Omental fat pad (tissue), 4 donors: ENCODE measurements around the gene SBK3. TPM values are rescaled to one million over a fixed set of nuclear protein-coding genes. Genes with fewer than 3 reads are reported as not detected.
"Not testable (repeated sequence)": the region's sequence is repeated elsewhere in the genome, so short reads cannot be mapped to it uniquely, and the experiment has no call there.

Experiments
- ATAC-seq: fragments of 150-250 bp; one replicate; pipeline ENCODE4 v1.9.1; 2016; ENCODE audit warnings: mild to moderate bottlenecking, moderate library complexity; ENCODE audit not compliant: low FRiP score
- DNase-seq: peaks from one replicate; pipeline ENCODE4 v3.0.0-alpha.2; 2019; ENCODE audit warnings: low spot score
- CTCF ChIP-seq, 3 donors: fragments of 450-650 bp; IDR thresholded peaks; one replicate each; pipeline ENCODE4 v1.5.1; 2016 to 2017; ENCODE audit warnings: antibody characterized with exemption in 3 of 3, mild to moderate bottlenecking in 3 of 3, moderate library complexity in 2 of 3
- total RNA-seq, 4 donors: library from RNA; depleted of rRNA; stranded (reverse); fragments of >200 nt; gene quantifications; one replicate each; pipeline ENCODE4 v1.1.0, GENCODE V29; 2016

SBK3 gene
- total RNA-seq, 4 donors from 2014 or later = 0.36 to 1.5 (median 0.79) TPM; not detected in 1

GRCh38 chr19:55535173-55535964, 10.0 kb downstream of the SBK3 start:
- TF ChIP-seq CTCF (IDR thresholded peaks at IDR 0.05) = no peak
- no peak for DNase-seq
- no peak for ATAC-seq

- not testable (repeated sequence) for ATAC-seq
Measured at GRCh38 chr19:55534280-55534679, 11.1 kb downstream of the SBK3 start.

GRCh38 chr19:55530996-55531395, 14.3 kb downstream of the SBK3 start:
- DNase-seq (no peak), ATAC-seq (no peak)
- TF ChIP-seq CTCF (IDR thresholded peaks at IDR 0.05) = no peak

More at GRCh38 chr19:55534280-55534679, 11.1 kb downstream of the SBK3 start:
- not testable (repeated sequence) for DNase-seq

- no peak for TF ChIP-seq CTCF (IDR thresholded peaks at IDR 0.05)
- no peak for DNase-seq
Measured at GRCh38 chr19:55529636-55530234, 15.6 kb downstream of the SBK3 start.

GRCh38 chr19:55528030-55528803, 17.1 kb downstream of the SBK3 start:
- DNase-seq = no peak
- no peak for ATAC-seq
- TF ChIP-seq CTCF (IDR thresholded peaks at IDR 0.05) = no peak

More at GRCh38 chr19:55529636-55530234, 15.6 kb downstream of the SBK3 start:
- no peak for ATAC-seq

- TF ChIP-seq CTCF (IDR thresholded peaks at IDR 0.05) = no peak
- no peak for ATAC-seq
- no peak for DNase-seq
Measured at GRCh38 chr19:55527197-55528029, 17.9 kb downstream of the SBK3 start.
